IPS-NIHi11 (cell line): ENCODE results near the gene TKTL1.
"Not testable (repeated sequence)": the region's sequence is repeated elsewhere in the genome, so short reads cannot be mapped to it uniquely, and the experiment has no call there.

Source experiments
- DNase-seq: peaks from one replicate; pipeline ENCODE4 v3.0.0; 2012; ENCODE audit warnings: mixed read lengths, low spot score

The TKTL1 gene

GRCh38 chrX:154295664-154296310 lies at the start of gene TKTL1:
TSS of gene TKTL1 (plus strand) at chrX:154295795. CDS start at chrX:154295860, 65 bp downstream.
- DNase-seq: no peak

- DNase-seq: not testable (repeated sequence)
These were observed 48.1 kb upstream of the TKTL1 start for GRCh38 chrX:154247377-154248045.

GRCh38 chrX:154248076-154248475 lies 47.5 kb upstream of the TKTL1 start:
- DNase-seq: not testable (repeated sequence)

- not testable (repeated sequence) for DNase-seq
These were observed 38.3 kb upstream of the TKTL1 start, which contains the start of gene OPN1MW3 for GRCh38 chrX:154257282-154257681. TSS of gene OPN1MW3 (plus strand) at chrX:154257582. CDS start at chrX:154257620, 38 bp downstream.

GRCh38 chrX:154258711-154259110 lies 36.9 kb upstream of the TKTL1 start:
- not testable (repeated sequence) for DNase-seq

- not testable (repeated sequence) for DNase-seq
These were observed 32.5 kb upstream of the TKTL1 start for GRCh38 chrX:154263072-154263471.

GRCh38 chrX:154269245-154269644 lies 26.4 kb upstream of the TKTL1 start:
- DNase-seq: not testable (repeated sequence)

- not testable (repeated sequence) for DNase-seq
These were observed 10.9 kb upstream of the TKTL1 start for GRCh38 chrX:154284489-154285338.

- not testable (repeated sequence) for DNase-seq
These were observed 9.2 kb upstream of the TKTL1 start for GRCh38 chrX:154286406-154286805.

- DNase-seq: no peak
These were observed 612 bp upstream of the TKTL1 start, which contains the start of gene TEX28 for GRCh38 chrX:154294791-154295574. TSS of gene TEX28 (minus strand) at chrX:154295124. CDS start at chrX:154292117, 3,007 bp downstream.

- no peak for DNase-seq
These were observed 1.1 kb downstream of the TKTL1 start for GRCh38 chrX:154296731-154297130.

GRCh38 chrX:154298312-154298711 lies 2.7 kb downstream of the TKTL1 start:
- DNase-seq: no peak

- no peak for DNase-seq
These were observed 5.2 kb downstream of the TKTL1 start for GRCh38 chrX:154300816-154301215.

- DNase-seq: not testable (repeated sequence)
These were observed 7.4 kb downstream of the TKTL1 start for GRCh38 chrX:154302998-154303397.

GRCh38 chrX:154303476-154303875 lies 7.9 kb downstream of the TKTL1 start:
- no peak for DNase-seq

- no peak for DNase-seq
These were observed 9.3 kb downstream of the TKTL1 start for GRCh38 chrX:154304846-154305245.

- no peak for DNase-seq
These were observed 10.1 kb downstream of the TKTL1 start for GRCh38 chrX:154305541-154306205.

- DNase-seq: no peak
These were observed 11.6 kb downstream of the TKTL1 start for GRCh38 chrX:154307202-154307601.

GRCh38 chrX:154308108-154308946 lies 12.7 kb downstream of the TKTL1 start:
- DNase-seq: peak; percentile 59
